IPS-18c (cell line): ENCODE data around the gene B4GALT1.

Experiments used
- H3K4me3 ChIP-seq: 2 replicates; pipeline ENCODE4 v1.7.0; 2013; ENCODE audit warnings: low read depth, mild to moderate bottlenecking, low read length, moderate library complexity; ENCODE audit not compliant: insufficient read depth
- H3K9me3 ChIP-seq: one replicate; pipeline ENCODE4 v1.6.1; 2013; ENCODE audit warnings: mild to moderate bottlenecking, low read length, moderate library complexity; ENCODE audit not compliant: control insufficient read depth, insufficient read depth

B4GALT1 gene, protein sequence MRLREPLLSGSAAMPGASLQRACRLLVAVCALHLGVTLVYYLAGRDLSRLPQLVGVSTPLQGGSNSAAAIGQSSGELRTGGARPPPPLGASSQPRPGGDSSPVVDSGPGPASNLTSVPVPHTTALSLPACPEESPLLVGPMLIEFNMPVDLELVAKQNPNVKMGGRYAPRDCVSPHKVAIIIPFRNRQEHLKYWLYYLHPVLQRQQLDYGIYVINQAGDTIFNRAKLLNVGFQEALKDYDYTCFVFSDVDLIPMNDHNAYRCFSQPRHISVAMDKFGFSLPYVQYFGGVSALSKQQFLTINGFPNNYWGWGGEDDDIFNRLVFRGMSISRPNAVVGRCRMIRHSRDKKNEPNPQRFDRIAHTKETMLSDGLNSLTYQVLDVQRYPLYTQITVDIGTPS

DNA sequence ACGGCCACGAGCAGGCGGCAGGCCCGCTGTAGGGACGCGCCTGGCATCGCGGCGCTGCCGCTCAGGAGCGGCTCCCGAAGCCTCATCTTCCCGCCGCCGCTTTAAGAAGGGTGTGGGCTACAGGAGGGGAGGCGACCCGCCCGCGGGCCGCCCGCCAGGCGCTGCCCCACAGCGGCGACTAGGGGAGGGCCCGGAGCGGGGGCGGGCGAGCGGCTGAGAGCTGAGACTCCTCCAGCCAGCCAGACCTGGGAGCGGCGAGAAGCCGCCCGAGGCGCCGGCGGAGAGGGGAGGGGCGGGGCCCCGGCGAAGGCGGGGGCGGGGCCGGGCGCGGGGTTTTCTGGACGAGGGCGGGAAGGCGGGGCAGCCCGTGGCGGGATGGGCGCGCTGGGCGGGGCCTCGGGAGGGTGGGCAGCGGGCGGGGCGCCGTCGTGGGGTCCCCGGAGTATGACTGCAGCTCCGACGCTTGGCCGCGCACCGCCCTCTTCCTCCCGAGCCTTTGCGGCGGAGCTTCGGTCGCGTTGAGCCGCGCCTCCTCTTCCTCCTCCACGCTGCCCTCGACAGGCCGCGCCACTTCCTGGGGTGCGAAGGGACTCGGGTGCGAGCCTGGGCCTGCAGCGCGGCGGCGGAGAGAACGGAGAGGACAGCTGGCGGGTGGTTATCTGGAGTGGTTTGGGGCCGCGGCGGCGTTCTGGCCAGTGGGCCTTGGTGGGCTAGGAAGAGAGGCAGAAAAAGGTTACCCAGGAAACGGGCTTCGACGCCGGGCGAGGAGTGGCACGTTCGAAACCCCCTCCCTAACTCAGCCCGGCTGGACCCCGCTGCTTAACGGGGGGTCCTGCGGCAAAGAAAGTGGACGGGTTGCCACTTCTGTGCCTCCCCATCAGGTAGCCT, at the start of gene B4GALT1:
Gene B4GALT1, minus strand, starts transcription at position 253 of the 888 bp plus-strand sequence. Its CDS starts 167 bp downstream, at position 86.
- Histone ChIP-seq H3K9me3 (no peaks in the 10 kb centered on the region), H3K4me3 (peak within 1 kb of the TSS; percentile 87)

DNA sequence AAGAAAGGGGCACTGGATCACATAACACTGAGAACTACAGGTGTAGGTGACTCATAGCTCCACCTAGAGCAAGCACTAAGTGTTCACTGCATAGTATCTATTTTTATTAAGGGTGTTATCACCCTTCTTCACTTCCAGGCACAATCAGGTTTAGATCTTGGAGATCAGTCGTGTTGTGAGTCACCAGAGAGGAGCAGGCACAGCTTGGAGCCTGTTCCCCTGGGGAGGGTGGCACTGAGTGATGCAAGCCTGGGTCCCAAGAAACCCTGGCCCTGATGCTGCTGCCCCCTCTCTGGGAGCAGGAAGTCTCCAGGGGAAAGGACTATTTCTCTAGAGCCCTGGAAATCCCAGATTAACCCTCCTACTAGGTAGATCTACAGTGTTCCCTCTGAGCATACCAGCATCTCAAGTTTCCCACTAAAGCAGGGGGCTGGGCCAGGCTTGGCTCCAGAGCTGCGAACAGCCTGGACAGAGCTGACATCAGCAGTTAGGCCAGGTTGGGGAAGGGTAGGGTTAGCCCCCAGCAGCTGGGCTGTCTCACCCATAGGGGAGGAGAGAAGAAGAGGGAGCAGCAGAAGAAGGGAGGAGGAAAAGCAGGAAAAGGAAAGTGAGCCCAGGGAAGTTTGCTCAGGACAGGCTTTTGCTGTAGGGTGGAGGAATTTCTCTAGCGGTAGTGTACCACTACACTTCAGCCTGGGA, 44.7 kb upstream of the B4GALT1 start:
- no peak overlapping the region for H3K4me3 ChIP-seq

DNA sequence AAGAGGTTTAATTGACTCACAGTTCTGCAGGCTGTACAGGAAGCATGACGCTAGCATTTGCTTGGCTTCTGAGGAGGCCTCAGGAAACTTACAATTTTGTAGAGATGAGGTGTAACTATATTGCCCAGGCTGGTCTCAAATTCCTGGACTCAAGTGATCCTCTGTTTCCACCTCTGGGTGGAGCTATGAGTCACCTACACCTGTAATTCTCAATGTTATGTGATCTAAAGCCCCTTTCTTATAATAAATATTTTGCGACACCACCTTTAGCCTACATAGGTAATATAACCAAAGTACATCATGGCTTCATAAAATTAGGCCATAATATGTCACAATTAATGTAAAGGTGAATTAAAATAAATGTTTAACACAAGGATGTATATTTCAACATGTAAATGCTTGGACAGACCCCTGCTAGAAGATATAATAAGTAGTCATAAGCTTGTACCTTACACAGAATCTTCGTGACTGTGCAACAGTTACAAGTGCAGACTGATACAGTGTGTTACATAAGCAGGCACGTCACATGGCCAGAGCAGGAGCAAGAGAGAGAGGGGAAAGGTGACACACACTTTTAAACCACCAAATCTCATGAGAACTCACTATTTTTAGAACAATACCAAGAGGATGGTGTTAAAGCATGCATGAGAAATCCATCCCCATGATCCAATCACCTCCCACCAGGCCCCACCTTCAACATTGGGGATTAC, 43.0 kb upstream of the B4GALT1 start:
- Histone ChIP-seq H3K9me3 (no peaks in the 10 kb centered on the region), H3K4me3 (no peak overlapping the region)

More for the DNA sequence above, 44.7 kb upstream of the B4GALT1 start:
- H3K9me3 ChIP-seq = no peaks in the 10 kb centered on the region

DNA sequence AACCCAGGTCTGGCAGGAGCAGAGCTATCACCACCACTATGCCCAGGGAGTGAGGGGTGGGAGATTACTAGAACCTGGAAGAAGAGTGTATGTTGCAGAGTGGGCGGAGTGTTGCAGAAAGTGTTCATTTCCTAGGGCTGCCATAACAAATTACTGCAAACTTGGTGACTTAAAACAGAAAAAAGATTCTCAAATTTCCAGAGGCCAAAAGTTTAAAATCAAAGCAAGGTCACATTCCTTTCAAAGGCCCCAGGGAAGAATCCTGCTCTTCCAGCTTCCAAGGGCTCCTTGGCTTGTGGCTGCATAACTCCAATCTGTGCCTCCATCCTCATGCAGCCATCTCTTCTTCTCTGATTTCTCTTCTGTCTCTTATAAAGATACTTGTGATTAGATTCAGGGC, 42.3 kb upstream of the B4GALT1 start:
- no peaks in the 10 kb centered on the region for H3K9me3 ChIP-seq
- H3K4me3 ChIP-seq = no peak overlapping the region

DNA sequence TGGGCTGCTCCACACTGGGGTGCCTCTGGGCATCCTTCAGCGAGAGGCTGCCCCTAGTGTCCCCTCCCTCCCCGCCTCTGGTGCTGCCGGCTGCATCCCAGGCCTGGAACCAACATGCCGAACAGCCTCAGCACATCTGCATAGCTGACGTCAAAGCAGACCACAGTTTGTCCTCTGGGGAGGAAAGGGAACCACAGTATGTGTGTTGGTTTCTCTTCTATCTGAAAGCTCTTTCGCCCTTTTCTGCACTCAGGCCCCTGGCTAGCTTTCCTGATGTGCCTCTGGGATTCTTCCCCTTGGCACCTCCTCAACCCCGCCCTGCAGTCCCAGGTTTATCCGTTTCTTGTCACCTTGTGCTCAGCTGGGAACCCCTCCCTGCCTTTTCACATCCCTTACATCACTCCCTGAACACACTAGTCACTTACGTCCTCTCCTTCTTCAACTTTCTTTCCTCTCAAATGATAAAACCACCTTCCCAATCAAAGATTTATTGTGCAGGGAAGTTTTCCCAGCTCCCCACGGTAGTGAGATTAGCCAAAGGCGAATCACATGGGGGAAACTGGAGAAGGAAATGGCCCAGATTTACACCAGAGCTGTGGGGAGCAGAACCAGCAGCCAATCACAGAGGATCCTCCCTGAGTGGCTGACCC, 35.5 kb upstream of the B4GALT1 start:
- H3K9me3 ChIP-seq = no peaks in the 10 kb centered on the region
- no peak overlapping the region for H3K4me3 ChIP-seq

DNA sequence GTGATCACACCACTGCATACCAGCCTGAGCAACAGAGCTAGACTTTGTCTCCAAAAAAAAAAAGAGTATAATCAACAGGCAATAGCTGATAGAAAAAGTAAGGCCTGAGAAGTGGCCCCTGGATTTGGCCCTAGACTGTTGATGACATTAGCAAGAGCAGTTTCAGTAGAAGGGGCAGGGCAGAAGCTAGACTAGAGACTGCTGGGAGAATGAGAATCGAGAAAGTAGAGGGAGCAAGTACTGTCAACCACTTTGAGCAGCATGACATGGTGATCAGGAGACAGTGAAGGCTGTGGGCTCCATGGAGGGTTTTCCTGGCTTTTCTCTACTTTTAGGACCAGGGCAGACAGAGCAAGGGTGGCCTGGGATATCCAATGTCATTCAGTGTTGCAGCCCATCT, 34.9 kb upstream of the B4GALT1 start:
- H3K4me3 ChIP-seq = no peak overlapping the region

DNA sequence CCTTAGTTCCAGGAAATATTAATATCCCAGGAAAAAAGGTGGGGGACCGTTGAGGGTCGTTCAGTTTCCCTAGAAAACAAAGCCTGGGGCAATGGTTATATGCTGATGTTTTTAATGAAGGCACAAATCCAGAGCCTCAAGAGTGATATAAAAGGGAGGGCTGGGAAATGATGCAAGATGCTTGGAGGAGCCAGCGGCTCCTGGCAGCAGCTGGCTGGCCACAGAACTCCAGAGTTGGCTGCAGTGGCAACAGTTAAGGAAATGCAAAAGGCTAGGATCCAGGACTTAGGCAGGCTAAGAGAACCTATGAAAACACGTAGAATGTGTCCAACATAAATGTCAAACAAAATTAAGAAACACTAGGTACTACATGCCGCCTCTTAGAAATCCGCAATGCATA, 31.0 kb upstream of the B4GALT1 start:
- Histone ChIP-seq H3K9me3 (no peaks in the 10 kb centered on the region), H3K4me3 (no peak overlapping the region)

More for the DNA sequence above, 34.9 kb upstream of the B4GALT1 start:
- H3K9me3 ChIP-seq = no peaks in the 10 kb centered on the region

DNA sequence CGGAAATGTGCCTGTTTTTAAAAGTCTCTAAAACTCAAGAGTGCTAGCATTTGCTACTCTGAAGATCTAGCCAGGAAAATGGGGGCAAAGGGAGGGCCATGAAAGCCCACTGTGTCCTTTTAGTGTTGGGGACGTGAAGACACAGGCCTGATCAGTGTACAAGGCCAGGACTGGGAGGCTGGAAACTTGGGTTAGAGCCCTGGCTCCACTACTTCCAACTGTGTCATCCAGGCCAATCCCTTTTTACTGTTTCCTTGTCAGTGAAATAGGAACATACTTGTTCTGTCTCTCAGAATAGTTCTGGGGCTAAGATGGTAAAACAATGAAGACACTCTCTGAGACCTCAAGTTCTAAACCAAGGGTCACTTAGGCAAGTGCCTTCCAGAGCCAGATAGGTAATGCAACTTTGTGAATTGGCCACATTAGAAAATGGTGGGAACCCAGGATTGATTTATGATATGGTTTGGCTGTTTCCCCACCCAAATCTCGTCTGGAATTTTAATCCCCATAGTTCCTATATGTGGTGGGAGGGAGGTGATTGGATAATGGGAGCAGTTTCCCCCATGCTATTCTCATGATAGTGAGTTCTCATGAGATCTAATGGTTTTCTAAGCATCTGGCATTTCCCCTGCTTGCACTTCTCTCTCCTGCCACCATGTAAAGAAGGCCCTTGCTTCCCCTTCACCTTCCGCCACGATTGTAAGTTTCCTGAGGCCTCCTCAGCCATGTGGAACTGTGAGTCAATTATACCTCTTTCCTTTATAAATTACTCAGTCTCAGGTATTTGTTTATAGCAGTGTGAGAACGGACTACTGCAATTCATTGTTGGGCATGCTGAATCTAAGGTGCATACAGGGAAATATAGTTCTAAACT, 30.4 kb upstream of the B4GALT1 start:
- no peak overlapping the region for H3K4me3 ChIP-seq
- H3K9me3 ChIP-seq = no peaks in the 10 kb centered on the region

DNA sequence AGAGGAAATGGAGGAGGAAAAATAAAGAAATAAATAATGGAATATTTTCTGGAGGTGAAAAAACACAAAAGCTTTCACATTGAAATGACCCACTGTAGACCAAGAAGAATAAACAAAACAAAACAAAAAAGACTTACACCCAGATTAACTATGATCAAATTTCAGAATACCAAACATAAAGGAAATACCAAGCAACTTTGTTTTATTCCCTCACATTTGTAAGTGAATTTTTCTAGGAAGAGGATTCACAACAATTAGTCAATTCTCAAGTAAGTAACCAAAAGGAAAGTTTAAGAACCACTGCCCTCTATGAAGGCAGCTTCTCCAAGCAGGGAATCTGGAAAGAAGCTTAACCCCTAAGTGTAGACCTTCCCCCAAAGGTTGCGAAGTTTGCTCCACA, 29.6 kb upstream of the B4GALT1 start:
- H3K4me3 ChIP-seq = no peak overlapping the region

DNA sequence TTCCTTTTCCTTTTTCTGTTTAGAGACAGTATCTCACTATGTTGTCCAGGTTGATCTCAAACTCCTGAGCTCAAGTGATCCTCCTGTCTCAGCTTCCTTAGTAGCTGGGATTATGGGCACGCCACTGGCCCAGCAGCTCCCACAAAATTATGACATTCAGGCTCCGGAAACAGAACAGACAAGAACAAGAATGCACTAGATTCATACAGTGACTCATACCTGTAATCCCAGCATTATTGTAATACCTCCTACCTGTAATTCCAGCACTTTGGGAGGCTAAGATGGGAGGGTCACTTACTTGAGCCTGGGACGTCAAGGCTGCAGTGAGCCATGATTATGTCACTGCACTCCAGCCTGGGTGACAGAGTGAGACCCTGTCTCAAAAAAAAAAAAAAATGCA, 26.7 kb upstream of the B4GALT1 start:
- Histone ChIP-seq H3K4me3 (no peak overlapping the region), H3K9me3 (no peaks in the 10 kb centered on the region)

More for the DNA sequence above, 29.6 kb upstream of the B4GALT1 start:
- H3K9me3 ChIP-seq = no peaks in the 10 kb centered on the region

DNA sequence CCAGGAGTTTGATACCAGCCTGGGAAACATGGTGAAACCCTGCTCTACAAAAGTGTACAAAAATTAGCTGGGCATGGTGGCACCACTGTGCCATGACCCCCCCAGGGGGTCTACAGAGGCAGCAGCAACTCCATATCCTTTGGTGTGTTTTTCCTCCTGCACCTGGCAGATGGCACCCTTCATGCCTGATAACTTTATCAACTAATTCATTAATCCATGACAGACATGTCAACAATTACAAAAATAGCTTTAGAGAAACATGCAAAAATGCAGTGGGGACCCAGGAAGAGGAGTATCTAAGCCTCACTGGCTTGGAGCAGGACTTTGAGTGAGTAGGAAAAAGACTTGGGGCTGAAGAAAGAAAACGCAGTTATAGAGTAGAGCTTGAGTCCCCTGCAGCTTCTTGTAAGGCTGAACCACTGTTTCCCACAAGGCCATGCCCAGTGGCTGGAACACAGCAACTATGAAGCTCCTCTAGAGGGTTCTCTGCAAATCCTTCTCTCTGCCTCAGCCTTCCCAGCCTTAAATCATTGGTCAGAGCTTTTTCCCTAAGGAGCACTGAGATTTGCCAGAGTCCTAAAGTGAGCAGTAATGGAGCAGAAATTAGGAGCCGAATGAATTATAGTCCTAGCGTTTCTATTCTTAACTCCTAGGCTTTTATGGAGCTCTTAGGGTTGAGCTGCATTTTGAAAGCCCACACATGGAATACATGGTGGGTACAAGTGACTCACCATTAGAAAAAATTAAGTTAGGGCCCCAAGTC, 25.5 kb upstream of the B4GALT1 start:
- no peaks in the 10 kb centered on the region for H3K9me3 ChIP-seq
- H3K4me3 ChIP-seq = no peak overlapping the region

DNA sequence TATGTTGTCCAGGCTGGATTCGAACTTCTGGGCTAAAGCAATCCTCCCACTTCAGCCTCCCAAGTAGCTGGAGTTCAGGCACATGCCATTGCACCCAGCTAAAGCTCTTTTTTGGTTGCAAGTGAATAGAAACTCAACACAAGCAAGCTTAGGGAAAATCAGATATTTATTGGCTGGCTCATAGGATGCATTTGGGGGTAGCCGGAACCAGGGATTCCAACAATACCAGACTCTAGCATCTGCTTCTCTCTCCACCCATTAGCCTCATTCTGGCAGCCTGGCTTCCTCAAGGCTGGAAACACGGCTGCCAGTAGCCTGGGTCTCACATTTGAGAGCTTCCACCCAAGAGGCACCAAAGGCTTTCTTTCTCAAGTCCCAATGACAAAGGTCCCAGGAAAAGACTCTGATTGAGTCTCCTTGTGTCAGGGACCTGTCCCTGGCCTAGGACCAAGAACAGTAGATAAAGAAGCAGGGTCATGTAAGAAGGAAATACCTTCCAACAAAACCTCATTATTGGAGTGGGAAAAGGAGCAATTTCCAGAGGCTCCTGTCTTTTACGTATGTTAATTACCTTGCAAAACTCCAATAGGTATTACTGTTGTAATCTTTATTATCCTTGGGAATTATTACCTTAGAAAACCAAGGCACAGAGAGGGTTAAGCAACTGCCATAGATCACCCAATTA, 23.0 kb upstream of the B4GALT1 start:
- H3K4me3 ChIP-seq = no peak overlapping the region
- no peaks in the 10 kb centered on the region for H3K9me3 ChIP-seq

DNA sequence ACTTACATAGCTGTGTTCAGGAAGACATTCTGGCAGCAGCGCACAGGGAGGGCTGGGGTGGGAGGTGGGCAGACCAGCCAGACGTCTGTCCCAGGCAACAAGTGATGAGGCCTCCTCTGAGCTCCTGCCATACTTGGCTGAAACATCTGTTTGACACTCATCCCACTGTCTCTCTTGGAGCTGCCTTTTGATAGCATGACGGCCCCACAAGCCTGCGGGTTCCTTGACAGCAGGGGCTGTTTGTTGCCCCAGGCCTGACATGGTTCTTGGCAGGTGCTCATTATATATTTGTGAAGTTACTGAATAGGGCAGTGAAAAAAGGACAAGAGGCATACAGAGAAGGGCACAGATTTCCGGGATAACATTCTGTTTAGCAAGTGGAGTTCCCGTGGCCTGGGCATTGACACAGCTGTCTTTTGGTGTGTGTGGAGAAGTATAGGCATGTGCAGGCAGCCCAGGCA, 22.2 kb upstream of the B4GALT1 start:
- Histone ChIP-seq H3K9me3 (no peaks in the 10 kb centered on the region), H3K4me3 (no peak overlapping the region)

DNA sequence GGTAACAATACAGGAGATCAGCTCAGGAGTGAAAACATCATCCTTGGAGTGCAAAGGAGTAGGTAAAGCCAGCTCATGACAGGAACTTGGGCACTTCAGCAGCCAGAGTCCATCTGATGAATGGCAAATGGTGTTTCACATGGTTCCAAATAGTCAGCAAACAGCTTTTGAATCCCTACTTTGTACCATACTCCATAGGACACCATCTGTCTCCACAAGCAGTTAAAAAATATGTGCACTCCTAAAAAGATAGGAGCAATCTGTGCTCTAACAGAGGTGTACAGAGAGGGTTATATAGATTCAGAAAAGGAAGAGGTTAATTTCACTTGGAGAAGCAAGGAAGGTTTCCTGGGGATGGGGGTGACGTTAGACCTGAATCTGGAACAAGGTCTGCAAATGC, 21.6 kb upstream of the B4GALT1 start:
- Histone ChIP-seq H3K4me3 (no peak overlapping the region), H3K9me3 (no peaks in the 10 kb centered on the region)
